ENCODE measurements around the gene BLOC1S4. TPM values are rescaled to one million over a fixed set of nuclear protein-coding genes. Genes with fewer than 3 reads are reported as not detected.

BLOC1S4 gene
- polyA plus RNA-seq, 1 of the 3 experiments (the other 2 are of a cell fraction) = 22.1 TPM

DNA sequence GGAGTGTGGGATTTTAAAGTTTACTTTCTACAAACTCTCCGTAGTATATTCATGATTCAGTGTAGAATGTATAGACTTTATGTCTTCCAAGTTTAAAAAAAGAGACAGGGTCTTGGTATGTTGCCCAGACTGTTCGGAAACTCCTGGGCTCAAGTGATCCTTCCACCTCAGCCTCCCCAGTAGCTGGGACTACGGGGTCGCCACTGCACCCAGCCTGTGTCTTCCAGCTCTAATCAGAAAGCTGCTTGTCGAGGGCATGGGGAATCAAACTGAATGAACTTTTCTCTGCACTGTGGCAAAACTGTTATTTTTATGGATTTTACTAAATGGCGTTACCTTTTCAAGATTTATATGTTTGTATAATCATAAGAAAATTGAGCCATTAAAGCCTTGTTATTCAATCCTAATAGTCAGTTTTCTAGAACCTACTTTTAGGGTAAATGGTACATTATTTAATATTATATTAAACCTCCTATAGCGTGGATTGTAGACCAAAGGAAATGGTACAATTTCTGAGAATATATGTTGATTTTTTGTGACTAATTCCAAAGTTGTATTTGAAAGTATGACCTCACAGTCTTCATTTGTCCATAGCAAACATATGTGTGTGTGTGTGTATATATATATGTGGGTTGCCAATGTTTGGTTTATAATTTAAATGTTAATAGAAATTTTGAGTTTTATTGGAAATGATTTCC lies 1.1 kb downstream of the BLOC1S4 start (continued):
- TF ChIP-seq, protein P1, sequence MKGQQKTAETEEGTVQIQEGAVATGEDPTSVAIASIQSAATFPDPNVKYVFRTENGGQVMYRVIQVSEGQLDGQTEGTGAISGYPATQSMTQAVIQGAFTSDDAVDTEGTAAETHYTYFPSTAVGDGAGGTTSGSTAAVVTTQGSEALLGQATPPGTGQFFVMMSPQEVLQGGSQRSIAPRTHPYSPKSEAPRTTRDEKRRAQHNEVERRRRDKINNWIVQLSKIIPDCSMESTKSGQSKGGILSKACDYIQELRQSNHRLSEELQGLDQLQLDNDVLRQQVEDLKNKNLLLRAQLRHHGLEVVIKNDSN (IDR thresholded peaks at IDR 0.05; ENCODE audit: borderline replicate concordance, low read depth) = no peak
- no peak for TF ChIP-seq JUND (IDR thresholded peaks at IDR 0.05)
- TF ChIP-seq, protein P2, sequence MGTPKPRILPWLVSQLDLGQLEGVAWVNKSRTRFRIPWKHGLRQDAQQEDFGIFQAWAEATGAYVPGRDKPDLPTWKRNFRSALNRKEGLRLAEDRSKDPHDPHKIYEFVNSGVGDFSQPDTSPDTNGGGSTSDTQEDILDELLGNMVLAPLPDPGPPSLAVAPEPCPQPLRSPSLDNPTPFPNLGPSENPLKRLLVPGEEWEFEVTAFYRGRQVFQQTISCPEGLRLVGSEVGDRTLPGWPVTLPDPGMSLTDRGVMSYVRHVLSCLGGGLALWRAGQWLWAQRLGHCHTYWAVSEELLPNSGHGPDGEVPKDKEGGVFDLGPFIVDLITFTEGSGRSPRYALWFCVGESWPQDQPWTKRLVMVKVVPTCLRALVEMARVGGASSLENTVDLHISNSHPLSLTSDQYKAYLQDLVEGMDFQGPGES (IDR thresholded peaks at IDR 0.05; ENCODE audit: low read depth, low read length) = no peak

DNA sequence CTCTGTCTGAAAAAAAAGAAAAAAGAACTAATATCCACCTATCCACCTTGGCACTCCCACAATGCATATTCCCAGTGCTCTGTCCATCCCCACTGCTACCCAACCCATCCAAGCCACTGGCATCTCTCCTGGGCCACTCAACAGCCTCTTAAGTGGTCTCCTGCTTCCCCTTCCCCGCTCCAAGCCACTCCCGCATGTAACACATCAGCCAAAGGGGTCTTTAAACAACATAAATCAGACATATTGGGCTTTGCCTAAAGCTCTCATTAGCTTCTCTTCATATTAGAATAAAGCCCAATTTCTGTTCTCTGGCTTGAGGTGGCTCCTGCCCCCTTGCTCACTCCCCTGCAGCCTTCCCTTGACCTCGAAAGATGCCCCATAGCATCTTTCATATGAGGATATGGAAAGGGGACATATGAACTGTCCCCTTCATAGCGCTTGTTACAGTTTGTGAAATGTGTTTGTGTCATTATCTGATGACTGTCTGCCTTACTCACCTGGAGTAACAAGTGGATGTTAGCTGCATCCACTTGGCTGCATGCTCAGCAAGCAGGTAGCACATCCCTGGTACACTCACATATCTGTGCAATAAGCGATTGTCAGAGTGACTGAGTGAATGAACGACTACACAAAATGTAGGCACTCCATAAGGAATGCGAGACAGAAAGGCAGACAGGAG lies 3.1 kb downstream of the BLOC1S4 start:
- CTCF ChIA-PET = interaction anchor here (0.7 to 10.2 kb wide), 17 partner anchors 11 to 475 kb away, joined by 3 to 204 read pairs (median 8); no protein-coding TSS in a partner anchor
- peaks cover 18% of the 10 kb centered on the region; the same call in 1 of the 2 replicates for H4K20me1 ChIP-seq (ENCODE audit: insufficient read depth)

More for the DNA sequence above, 3.1 kb downstream of the BLOC1S4 start:
- peaks cover 25% of the 10 kb centered on the region for H3K79me2 ChIP-seq (ENCODE audit: insufficient read depth)
- H3F3A ChIP-seq (replicated peaks; ENCODE audit: insufficient read depth) = peaks cover 8% of the 10 kb centered on the region
- 82% methylated on average over 7 of the region's 7 CpGs for WGBS (ENCODE audit: low lambda C conversion rate)
- no peak overlapping the region for H3K4me3 ChIP-seq (ENCODE audit: low read depth in 2 of 2, low read length in 1 of 2)
- POLR2A ChIA-PET = interaction anchor here (0.8 kb wide), 1 partner anchor 344 kb away, joined by 3 read pairs; no protein-coding TSS in a partner anchor
- no peaks in the 10 kb centered on the region for H3K9me2 ChIP-seq
- H3K27ac ChIP-seq (ENCODE audit: low read depth in 2 of 2, low read length in 1 of 2) = no peak overlapping the region
- H3K4me1 ChIP-seq (ENCODE audit: control insufficient read depth in 1 of 2, insufficient read depth in 2 of 2, low read depth in 1 of 2, low read length in 1 of 2) = peaks cover 0 to 6% of the 10 kb centered on the region in 2 experiments; a peak in 2 of 4 replicates
- DNase-seq = no peak
- no peak overlapping the region for H2AFZ ChIP-seq (ENCODE audit: low read depth)
- no peaks in the 10 kb centered on the region for H3K9me3 ChIP-seq
- H3K4me2 ChIP-seq = no peak overlapping the region
- no peaks in the 10 kb centered on the region for H3K27me3 ChIP-seq (ENCODE audit: insufficient read depth)
- TF ChIP-seq RFX5 (IDR thresholded peaks at IDR 0.05; ENCODE audit: low read length) (no peak), ELF1 (IDR thresholded peaks at IDR 0.05) (no peak), FOXM1 (IDR thresholded peaks at IDR 0.05; ENCODE audit: low read depth) (no peak), NFIC (IDR thresholded peaks at IDR 0.05; ENCODE audit: borderline replicate concordance) (no peak), EZH2phosphoT487 (IDR thresholded peaks at IDR 0.05; ENCODE audit: borderline replicate concordance, low read depth) (no peak), FOSL2 (IDR thresholded peaks at IDR 0.05; ENCODE audit: borderline replicate concordance, low read depth) (no peak), MXI1 (IDR thresholded peaks at IDR 0.05; ENCODE audit: low read depth, low read length) (no peak), MAX (IDR thresholded peaks at IDR 0.05; ENCODE audit: low read depth) (no peak), POLR2AphosphoS5 (IDR thresholded peaks at IDR 0.05; ENCODE audit: low read depth, low read length) (no peak), SIN3A (IDR thresholded peaks at IDR 0.05; ENCODE audit: borderline replicate concordance, low read depth, low read length) (no peak), USF2 (IDR thresholded peaks at IDR 0.05; ENCODE audit: borderline replicate concordance, low read depth, low read length) (no peak)
- H3K36me3 ChIP-seq (replicated peaks in 1 of 2; ENCODE audit: control insufficient read depth in 1 of 2, insufficient read depth in 2 of 2, low read length in 1 of 2) = no peaks in the 10 kb centered on the region
- H3K9ac ChIP-seq = no peak overlapping the region
